ENCODE data around the gene SIDT1.
A peak's percentile ranks its signal among the peaks of the same experiment; 100 is the strongest.

SIDT1 gene

DNA sequence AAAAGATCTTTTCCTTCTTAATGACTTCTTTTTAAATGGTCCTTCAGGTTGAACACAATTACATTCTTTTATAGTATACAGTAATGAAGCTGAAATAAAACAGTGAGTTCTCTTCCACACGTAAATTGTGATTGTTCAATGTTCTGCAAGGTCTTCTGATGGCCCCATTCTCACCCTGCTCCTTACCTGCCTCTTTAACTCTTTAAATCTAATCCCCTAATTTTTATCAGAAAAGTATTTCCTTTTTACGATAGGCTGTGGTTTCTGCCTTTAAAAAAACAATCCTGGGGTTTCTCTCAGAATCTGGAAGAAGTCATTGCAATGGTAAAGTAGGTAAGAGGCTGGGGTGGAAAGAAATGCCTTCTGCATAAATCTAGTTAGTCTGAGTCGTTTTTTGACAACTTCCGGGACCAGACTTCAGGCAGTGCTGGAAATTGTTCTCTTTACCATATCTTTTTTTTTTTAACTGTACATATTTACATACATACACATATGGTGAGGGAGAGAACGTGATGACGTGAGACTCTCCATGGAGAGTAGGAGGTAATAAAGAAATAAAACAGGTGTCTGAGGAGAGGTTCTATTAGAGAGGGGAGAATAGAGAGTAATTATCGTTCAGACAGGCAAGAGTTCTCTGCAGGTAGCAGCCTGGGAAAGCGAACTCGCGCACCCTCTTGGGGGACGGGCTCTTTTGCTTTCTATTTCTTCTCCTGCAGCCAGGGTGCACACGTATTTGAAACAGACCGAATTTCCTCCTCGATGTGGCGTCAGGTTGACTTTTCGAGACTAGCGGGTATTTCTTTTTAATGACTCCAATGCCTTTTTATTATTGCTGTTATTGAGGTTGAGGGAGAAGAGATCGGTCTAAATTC is at the start of gene SIDT1:
TSS of gene SIDT1 (plus strand) at position 730 of the 872 bp plus-strand sequence. CDS start 467 bp downstream, outside the sequence.
- peak in 1 of 2 experiments; percentile 61 for DNase-seq

DNA sequence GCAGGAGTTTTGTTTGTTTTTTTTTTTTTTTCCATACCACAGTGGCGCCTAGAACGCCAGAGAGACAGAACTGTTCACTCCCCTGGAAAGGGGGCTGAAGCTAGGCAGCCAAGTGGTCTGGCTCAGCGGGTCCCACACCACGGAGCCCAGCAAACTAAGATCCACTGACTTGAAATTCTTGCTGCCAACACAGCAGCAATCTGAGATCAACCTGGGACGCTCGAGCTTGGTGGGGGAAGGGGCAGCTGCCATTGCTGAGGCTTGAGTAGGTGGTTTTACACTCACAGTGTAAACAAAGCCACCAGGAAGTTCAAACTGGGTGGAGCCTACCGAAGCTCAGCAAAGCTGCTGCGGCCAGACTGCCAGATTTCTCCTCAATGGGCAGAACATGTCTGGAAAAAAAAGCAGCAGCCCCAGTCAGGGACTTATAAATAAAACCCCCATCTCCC is 47.2 kb upstream of the SIDT1 start:
- DNase-seq, result no peak

DNA sequence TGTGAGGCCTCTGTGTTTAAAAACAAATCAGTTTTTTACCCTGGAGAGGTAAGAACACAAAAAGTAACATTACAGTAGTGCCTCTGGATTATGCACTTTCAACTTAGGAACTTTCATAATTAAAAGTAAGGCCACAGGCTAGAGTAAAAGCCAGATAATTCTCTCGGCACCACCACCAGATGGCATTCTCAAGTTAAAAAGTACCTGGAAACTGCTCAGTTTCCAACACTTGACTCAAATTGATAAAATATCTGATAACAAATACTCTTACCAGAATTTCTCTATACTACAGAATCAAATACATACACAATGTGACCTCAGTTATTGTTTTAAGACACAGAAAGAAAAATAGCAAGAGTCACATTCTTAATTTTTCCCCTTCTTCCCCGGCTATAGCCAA is 37.3 kb upstream of the SIDT1 start:
- DNase-seq, result no peak

DNA sequence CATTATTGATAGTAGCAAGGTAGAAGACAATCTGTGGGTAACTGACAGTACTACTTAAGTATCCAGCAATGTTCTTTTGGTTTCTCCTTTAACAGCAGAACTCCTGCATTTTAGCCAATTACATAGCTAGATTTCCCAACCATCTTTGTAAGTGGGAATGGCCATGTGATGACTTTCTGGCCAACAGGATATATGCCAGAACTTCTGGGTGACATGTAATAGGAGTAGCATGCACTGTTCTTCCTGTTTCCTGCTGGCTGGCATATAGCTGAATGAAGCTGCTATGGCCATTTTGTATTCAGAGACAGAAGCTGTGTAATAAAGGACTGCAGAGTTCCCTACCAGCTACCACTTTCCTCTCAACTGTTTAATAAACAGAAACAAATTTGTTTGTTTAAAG is 35.4 kb upstream of the SIDT1 start:
- no peak for DNase-seq

DNA sequence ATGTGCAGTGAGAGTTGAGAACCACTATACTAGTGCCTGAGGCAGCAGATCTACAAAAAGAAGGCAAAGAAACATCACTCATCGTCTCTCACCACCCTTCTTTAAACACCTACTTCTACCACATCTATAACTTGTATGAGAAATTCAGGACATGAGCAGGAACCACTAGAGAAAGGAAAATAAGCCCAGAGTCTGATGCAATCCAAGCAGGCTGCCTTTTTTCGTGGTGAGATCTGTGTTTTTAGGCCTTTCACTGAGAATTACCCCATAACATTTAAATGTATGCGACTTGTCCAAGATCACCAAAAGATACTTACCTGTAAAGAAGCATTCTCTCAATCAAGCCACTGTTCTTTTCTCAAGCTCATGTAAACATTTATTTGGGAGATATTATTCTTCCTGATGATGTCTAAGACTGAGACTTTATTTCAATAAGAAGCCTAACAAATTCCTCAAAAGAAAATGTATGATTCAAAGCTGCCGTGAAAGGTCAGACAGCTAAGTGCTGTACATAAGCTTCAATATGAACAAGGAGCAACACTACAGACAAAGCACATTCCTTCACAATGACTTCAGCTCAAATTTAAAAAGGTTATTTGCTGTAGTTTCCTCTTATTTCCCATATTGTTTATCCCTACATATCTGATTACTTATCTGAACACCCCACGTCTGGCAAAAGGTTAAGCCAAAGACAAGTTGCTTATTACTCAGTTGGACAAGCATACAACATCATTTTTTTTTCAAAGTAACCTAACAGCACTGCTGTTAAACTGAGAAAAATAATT is 33.9 kb upstream of the SIDT1 start:
- DNase-seq, result no peak

DNA sequence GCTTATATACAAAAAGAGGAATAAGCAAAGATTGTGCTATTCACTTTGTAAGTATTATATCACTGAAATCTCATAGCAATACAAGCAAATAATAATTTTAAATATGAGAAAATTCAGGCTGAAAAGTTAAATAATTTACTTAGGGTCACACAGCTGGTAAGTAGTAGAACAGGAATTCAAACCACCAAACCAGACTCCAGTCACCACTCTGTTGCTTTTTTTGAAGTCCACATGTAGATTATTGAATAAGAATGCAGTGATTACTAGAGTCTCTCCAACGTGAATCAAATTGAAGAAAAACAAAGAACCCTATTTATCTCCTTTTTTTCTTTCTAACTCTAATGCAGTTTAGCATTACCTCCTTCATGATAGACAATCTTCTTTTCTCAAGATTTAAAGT is 33.3 kb upstream of the SIDT1 start:
- DNase-seq, result no peak

DNA sequence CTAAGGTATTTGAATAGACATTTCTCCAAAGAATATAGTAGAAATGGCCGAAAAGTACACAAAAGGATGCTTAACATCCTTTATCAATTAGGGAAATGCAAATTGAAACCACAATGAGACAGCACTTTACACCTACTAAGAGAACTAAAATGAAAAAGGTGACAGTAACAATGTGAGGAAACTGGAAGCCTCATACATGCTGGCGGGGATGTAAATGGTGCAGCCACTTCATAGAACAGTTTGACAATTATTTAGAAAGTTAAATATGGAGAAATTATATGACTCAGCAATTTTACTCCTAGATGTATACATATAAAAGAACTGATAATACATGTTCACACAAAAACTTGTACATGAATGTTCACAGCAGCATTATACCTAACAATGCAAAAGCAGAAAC is 30.8 kb upstream of the SIDT1 start:
- DNase-seq, result no peak

DNA sequence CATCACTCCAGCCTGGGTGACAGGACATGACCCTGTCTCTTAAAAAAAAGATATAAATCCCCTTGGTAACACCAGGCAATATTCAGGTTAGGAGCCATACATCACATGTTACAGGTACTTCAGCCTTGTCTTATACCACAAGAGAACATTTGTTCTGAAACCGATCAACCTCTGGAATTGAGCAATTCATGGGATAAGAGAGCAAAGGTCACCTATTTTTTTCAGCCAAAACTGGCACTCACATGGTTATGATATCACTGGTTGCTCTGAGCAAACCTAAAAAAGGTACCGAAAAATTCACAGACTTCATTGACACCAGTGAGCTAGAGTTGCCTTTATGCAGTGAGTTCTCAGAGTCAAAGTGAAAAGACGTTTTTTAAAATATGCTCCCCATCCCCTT is 26.5 kb upstream of the SIDT1 start:
- no peak for DNase-seq

DNA sequence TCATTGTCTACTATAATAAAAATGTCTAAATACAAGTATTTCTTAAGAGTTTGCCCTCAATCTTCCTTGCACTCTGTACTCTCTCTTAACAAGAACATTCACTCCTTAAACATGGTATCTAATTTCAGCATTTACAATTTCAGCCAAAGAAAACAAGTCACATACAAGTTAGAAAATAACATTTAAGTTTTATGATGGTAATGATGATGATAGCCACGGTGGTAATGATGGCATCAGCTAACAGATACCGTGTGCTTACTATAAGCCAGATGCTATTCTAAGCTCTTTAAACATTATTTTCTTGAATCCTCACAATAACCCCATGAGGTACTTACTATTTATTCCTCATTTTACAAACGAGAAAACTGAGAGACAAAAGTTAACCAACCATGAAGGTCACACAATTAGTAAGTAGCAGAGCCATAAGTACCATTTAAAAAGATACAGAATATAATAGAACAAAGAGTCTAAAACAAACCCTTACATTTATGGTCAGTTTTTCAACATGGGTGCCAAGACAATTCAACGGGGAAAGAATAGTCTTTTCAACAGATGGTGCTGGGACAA is 24.8 kb upstream of the SIDT1 start:
- DNase-seq, result no peak

DNA sequence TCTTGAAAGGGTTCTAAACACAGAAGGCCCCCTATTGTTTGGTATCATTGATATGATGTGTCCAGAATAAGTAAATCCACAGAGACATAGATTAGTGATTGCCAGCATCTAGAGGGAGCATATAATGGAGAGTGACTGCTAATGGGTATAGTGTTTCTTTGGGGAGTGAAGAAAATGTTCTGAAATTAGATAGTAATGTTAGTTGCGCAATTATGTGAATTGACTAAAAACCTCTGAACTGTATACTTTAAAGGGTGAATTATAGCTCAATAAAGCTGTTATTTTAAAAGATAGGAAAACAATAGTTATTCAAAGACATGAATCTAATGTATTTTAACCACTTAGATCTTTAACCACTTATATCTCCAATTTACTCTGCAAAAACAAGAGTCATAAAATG is 23.4 kb upstream of the SIDT1 start:
- no peak for DNase-seq

DNA sequence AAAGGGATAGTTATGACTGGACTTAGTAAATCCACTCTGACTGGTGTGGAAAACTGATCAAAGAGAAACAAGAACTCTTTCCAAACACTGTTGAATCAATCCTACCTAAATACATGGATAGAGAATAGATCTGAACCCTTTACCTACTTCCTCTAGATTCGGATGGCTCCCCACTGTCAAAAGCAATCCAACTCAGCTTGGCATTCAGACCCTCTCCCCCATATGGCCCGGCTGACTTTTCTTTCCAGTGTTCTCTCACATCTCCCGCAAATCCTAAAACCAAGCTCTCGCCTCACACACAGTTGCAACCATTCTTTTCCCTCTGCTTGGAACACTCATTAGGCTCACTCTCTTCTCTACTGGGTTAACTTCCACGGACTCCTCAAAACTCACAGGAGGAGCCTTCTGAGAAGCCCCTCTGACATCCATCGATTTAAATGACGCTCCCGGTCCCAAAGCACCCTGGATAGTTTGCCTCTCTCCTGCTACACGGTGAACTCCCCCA is 18.0 kb upstream of the SIDT1 start:
- no peak for DNase-seq

DNA sequence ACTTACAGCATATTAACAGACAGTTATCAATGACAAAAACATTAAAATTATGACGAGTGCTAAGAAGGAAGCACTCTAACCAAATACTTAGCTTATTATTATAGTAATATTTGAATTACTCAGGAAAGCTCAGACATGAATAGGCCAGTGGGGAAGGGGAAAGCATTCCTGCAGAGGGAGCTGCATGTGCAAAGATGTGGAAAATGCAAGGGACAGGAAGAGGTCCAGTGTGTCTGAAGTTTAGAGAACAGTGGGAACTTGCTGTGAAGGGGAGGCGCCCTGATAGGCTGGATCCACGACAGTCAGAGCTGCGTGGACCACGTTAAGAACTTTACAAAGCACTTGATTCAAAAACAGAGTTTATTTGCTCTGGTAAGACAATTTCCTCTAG is 16.2 kb upstream of the SIDT1 start:
- DNase-seq, result no peak

DNA sequence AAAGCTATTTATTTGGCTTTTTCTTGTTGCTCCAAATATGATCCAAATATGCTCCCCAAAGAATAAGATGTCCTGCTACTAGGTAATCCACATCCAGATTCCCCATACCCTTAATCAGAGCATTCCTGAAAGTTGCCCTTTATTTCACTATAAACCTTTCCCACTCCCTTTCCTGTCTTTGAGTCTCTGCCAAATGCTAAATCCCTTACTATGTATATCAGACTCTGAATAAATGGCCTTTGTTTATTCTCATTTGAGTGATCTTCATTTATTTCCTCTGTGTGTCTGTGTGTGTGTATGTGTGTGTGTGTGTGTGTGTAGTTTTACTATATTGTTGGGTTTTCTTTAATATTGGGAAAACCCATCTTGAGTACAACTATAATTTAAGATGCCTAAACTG is 10.4 kb upstream of the SIDT1 start:
- DNase-seq, result no peak

DNA sequence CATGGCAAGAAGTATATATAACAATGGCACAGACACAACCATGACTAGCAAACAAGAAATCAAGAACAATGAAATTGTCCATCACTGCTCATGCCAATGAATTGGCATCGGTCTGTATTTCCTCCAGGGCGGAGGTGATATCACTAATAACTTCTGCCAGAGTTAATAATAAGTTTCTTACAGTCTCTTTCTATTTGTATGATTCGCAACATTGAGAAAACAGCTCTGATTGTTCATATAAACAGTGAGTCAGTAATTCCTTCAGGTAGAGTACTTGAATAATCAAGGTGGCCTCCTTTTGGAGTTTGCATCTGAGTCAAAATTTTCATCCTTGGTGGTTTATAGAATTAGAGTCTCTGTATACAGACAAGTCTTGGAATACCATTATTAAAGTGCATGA is 9.1 kb upstream of the SIDT1 start:
- no peak for DNase-seq

DNA sequence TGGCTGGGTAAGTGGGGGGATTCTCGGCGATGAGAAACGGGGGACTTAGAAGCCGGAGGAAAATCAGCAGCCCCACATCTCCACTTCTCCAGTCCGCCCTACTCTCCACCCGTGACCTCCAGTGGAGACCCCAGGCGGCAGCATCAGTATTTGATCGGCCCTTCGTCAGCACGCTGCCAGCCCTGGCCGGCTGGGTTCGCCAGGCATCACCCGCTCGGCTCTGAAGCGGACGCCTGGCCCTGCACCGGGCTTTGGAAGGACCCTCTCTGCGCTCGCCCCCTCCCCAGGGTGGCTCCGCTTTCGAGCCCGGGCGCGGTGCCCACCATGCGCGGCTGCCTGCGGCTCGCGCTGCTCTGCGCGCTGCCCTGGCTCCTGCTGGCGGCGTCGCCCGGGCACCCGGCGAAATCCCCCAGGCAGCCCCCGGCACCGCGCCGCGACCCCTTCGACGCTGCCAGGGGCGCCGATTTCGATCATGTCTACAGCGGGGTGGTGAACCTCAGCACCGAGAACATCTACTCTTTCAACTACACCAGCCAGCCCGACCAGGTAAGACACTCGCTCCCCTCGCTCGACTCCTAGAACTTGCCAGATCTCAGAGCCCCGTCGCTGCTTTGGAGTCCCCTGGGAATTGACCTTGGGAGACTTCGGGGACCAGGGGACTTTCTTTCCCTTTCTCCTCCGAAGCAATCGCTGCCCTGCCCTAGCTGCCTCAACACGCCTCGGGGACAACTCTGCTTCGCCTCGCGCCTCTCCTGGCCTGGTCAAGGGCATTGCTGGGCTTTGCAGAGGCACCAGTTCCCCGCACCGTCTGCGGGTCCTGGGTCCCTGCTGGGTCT is 561 bp downstream of the SIDT1 start:
- DNase-seq, result peak in 1 of 2 experiments; percentile 21

DNA sequence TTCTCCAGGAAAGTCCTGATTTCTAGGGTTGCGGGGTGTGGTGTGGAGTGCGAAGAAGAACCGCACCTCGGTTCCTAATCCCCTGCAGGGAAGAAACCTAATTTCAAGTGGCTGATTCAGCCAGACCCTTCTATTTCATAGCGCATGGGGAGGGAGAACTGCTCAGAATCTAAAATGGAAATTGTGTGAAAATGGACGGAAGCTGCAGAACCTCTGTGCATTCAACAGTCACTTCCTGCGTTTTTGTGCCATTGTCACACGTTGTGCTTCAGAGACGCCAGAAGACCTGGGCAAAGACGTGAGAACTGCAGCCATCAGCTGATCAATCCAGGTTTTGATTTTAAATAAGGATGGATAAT is 1.2 kb downstream of the SIDT1 start:
- no peak for DNase-seq

DNA sequence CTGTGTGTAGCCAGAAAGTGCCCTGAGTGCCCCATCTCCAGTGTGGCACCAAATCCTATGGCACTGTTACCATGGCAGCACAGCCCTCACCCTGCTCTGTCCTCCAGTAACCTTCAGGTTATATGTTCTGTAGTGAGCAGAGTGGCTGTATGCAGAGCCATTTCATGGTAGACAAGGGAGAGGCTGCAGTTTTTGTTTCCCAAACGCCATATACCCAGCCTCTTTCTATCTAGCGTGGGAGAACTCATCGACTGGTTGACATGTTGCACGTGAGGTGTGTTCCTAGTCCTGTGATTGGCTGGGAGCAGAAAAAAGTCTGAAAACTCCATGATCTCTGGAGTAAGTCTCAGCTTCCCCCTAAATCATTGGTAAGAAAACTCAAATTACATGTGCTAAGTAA is 2.0 kb downstream of the SIDT1 start:
- no peak for DNase-seq

DNA sequence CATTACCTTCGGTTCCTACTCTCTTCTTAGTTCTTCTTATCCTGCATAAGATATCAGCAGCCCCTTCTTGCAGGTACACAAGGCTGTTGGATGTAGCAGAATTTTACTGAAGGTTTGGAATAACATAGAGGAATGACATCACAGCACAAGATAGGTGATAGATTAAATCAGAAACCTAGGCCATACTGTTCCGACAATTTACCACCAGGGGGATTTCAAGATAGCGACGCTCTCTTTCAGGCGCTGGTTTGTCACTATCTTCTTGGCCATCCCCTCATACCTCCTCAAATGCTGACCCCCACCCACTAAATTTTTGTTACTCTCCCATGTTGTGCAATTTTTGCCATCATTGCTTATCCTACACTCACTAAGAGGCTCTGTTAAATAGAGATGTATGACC is 3.5 kb downstream of the SIDT1 start:
- no peak for DNase-seq

DNA sequence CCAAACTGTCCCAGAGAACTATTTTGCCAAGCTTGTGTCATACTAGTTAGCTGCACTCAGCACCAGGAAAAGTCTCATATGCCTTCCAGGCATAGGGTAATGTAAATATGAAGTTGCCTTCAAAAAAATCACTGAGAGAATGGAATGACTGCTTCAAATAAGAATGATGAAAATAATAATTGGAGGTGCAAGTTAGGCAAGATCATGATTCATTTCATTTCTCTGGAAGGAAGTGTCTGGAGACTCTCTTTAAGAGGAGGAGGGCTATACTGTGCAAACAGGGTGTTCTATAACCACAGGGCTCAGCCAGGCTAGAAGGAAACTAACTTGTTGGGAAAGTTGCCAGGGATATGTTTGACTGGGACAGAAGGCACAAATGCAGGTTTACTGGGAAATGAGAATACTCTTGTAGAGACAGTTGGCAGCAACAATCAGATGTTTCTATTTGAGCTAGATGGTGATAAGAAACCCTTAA is 4.3 kb downstream of the SIDT1 start:
- DNase-seq, result no peak

DNA sequence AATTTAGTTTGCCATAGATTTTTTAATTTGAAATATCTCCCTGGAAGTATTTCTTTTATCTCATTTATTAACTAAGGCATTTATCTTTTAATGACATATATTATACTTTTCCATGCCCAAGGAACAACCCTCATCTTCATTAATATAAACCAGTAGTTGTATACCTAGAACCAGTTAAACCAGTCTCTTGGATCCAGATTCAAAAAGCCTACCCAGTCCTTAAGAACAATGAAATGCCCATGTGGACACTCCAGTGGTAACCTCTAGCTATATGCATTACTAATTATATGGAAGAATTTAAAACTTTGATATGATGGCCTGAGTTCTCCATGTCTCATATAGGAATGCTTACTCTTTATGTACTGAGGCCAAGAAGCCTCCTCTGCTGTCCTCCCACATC is 4.8 kb downstream of the SIDT1 start:
- DNase-seq, result no peak

DNA sequence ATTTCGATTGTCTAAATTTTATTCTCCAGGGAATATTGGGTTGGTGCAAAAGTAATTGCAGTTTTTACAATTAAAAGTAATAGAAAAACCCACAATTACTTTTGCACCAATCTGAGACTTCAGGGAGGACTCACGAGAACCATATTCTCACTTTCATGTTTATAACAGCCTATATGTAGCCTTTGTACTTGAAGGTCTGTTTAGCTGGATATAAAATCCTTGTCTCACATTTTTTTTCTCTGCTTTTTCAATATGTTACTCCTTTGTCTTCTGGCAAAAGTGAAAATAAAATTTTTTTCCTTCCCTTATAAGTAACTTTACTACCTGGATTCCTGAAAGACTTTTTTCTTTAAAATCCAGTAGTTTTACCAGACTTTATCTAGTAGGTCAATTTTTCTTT is 9.2 kb downstream of the SIDT1 start:
- no peak for DNase-seq

DNA sequence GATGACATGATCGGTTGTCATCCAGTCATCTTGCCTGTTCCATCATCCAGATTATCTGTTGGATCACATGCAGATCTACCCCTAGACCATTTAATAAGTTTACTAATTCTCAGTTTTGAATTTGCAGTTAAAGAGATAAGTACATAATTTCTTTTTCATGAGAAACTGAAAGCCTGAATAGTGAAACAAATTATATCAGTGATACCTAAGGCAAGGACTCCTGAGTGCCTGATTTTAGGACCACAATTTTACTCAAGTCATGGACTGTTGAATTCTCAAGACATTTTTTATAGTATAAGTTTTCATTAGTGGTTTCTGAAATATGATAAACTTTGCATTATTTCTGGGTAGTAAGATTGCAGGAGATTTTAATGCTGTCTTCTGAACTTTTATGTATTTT is 13.2 kb downstream of the SIDT1 start:
- DNase-seq, result no peak
